ENCODE results near the gene PTPRG. TPM values are rescaled to one million over a fixed set of nuclear protein-coding genes. Genes with fewer than 3 reads are reported as not detected.
"Not testable (repeated sequence)": the region's sequence is repeated elsewhere in the genome, so short reads cannot be mapped to it uniquely, and the experiment has no call there.

The PTPRG gene
- total RNA-seq, 1 experiment from 2014 or later, result 0.74 TPM

GRCh38 chr3:61545716-61546115 lies 15.7 kb upstream of the PTPRG start:
- Histone ChIP-seq H3K27ac (ENCODE audit: low read length) (no peak overlapping the region), H3K36me3 (ENCODE audit: control insufficient read depth, insufficient read depth, low read length) (no peaks in the 10 kb centered on the region), H3K4me1 (ENCODE audit: control insufficient read depth, insufficient read depth, low read length) (no peaks in the 10 kb centered on the region), H3K9me3 (ENCODE audit: control insufficient read depth, insufficient read depth, low read depth, low read length) (no peaks in the 10 kb centered on the region), H3K4me3 (ENCODE audit: low read depth in 2 of 2, low read length in 2 of 2) (no peak overlapping the region), H3K27me3 (ENCODE audit: control insufficient read depth, insufficient read depth, low read length) (no peaks in the 10 kb centered on the region)
- in situ Hi-C loops (cut with HindIII; ENCODE audit: low pct_unique_long_range_greater_than_20kb, low sequenced_read_pairs) (no loop called here), intact Hi-C loops (cut with micrococcal nuclease; ENCODE audit: unreplicated experiment) (no loop called here)
- ChIA-PET CTCF (no interaction called here), POLR2A (no interaction called here)
- DNase-seq (ENCODE audit: low read depth, low spot score) (no peak), ATAC-seq (no peak)
- no peak for TF ChIP-seq POLR2AphosphoS5 (IDR thresholded peaks at IDR 0.05; ENCODE audit: low read depth, low read length)
- no peak for TF ChIP-seq TCF7L2 (IDR thresholded peaks at IDR 0.05; ENCODE audit: low read depth, low read length)
- TF ChIP-seq CTCF (IDR thresholded peaks at IDR 0.05), result no peak
- TF ChIP-seq SIN3A (IDR thresholded peaks at IDR 0.05; ENCODE audit: borderline replicate concordance, insufficient read depth, low read depth, low read length), result no peak
- TF ChIP-seq REST (IDR thresholded peaks at IDR 0.05; ENCODE audit: insufficient read depth in 1 of 2, low read depth in 2 of 2, low read length in 1 of 2), result no peak
- no TSS peak for BruUV-seq (replicated peaks)

- Histone ChIP-seq H3K9me3 (ENCODE audit: control insufficient read depth, insufficient read depth, low read depth, low read length) (no peaks in the 10 kb centered on the region), H3K36me3 (ENCODE audit: control insufficient read depth, insufficient read depth, low read length) (no peaks in the 10 kb centered on the region), H3K4me3 (ENCODE audit: low read depth in 2 of 2, low read length in 2 of 2) (no peak overlapping the region), H3K27ac (ENCODE audit: low read length) (no peak overlapping the region), H3K4me1 (ENCODE audit: control insufficient read depth, insufficient read depth, low read length) (no peaks in the 10 kb centered on the region), H3K27me3 (ENCODE audit: control insufficient read depth, insufficient read depth, low read length) (no peaks in the 10 kb centered on the region)
- BruUV-seq (replicated peaks), result no TSS peak
- intact Hi-C loops (cut with micrococcal nuclease; ENCODE audit: unreplicated experiment) (no loop called here), in situ Hi-C loops (cut with HindIII; ENCODE audit: low pct_unique_long_range_greater_than_20kb, low sequenced_read_pairs) (no loop called here)
- CTCF ChIA-PET, result interaction anchor here (0.6 kb wide), 1 partner anchor 18 kb away, joined by 4 read pairs; no protein-coding TSS in a partner anchor
- DNase-seq (ENCODE audit: low read depth, low spot score) (no peak), ATAC-seq (no peak)
- no peak for TF ChIP-seq POLR2AphosphoS5 (IDR thresholded peaks at IDR 0.05; ENCODE audit: low read depth, low read length)
- no peak for TF ChIP-seq SIN3A (IDR thresholded peaks at IDR 0.05; ENCODE audit: borderline replicate concordance, insufficient read depth, low read depth, low read length)
- TF ChIP-seq CTCF (IDR thresholded peaks at IDR 0.05), result no peak
- no peak for TF ChIP-seq REST (IDR thresholded peaks at IDR 0.05; ENCODE audit: insufficient read depth in 1 of 2, low read depth in 2 of 2, low read length in 1 of 2)
- TF ChIP-seq TCF7L2 (IDR thresholded peaks at IDR 0.05; ENCODE audit: low read depth, low read length), result no peak
- POLR2A ChIA-PET, result no interaction called here
These were observed 13.7 kb upstream of the PTPRG start for GRCh38 chr3:61547625-61548024.

- BruUV-seq (replicated peaks); H3K4me3 ChIP-seq (ENCODE audit: low read depth in 2 of 2, low read length in 2 of 2); H3K4me1 ChIP-seq (ENCODE audit: control insufficient read depth, insufficient read depth, low read length); H3K27me3 ChIP-seq (ENCODE audit: control insufficient read depth, insufficient read depth, low read length); POLR2A ChIA-PET; H3K9me3 ChIP-seq (ENCODE audit: control insufficient read depth, insufficient read depth, low read depth, low read length); intact Hi-C loops (cut with micrococcal nuclease; ENCODE audit: unreplicated experiment); H3K36me3 ChIP-seq (ENCODE audit: control insufficient read depth, insufficient read depth, low read length); CTCF ChIA-PET; in situ Hi-C loops (cut with HindIII; ENCODE audit: low pct_unique_long_range_greater_than_20kb, low sequenced_read_pairs); ATAC-seq; DNase-seq (ENCODE audit: low read depth, low spot score); H3K27ac ChIP-seq (ENCODE audit: low read length): not testable (repeated sequence)
These were observed 8.7 kb upstream of the PTPRG start for GRCh38 chr3:61552704-61553103.

All from Panc1 (cell line).